GM12878 (cell line): Measurements from ENCODE around the gene LIMK1. TPM values are rescaled to one million over a fixed set of nuclear protein-coding genes. Genes with fewer than 3 reads are reported as not detected.

ENCODE experiments used
- ATAC-seq: fragments of 200-7000 bp; cut with Tn5 transposase; 3 replicates; pipeline ENCODE4 v1.9.1; 2020; ENCODE audit warnings: mild to moderate bottlenecking, moderate library complexity
- BruUV-seq: library from RNA; stranded (reverse); fragments of 400-500 nt; replicated peaks from 2 replicates; lab custom pipeline; 2021; lab: Mats Ljungman, UMichigan
- CTCF ChIA-PET: fragments of 300-600 bp; sonication (Branson Sonifier 250); formaldehyde crosslinking; extraction: SDS; loops from one replicate; lab custom pipeline; 2021; ENCODE audit warnings: inconsistent platforms; lab: Yijun Ruan, JAX
- POLR2A ChIA-PET: fragments of 350-600 bp; formaldehyde crosslinking; extraction: SDS; loops from one replicate; lab custom pipeline; 2021; ENCODE audit warnings: inconsistent platforms; lab: Charles Lee
- RAD21 ChIA-PET: fragments of 300-600 bp; sonication (Branson Sonifier 250); formaldehyde crosslinking; loops from one replicate; lab custom pipeline; 2023; ENCODE audit warnings: antibody characterized with exemption; ENCODE audit not compliant: unreplicated experiment; lab: Charles Lee
- SMC1A ChIA-PET: fragments of 300-600 bp; sonication (Branson Sonifier 250); formaldehyde crosslinking; loops from one replicate; lab custom pipeline; 2023; ENCODE audit not compliant: unreplicated experiment, uncharacterized antibody; lab: Charles Lee
- DNase-seq: peaks from one replicate; pipeline ENCODE4 v3.0.0-alpha.2; 2011; ENCODE audit warnings: low read depth, low spot score
- FAIRE-seq: peaks from 3 replicates; lab custom pipeline; 2011; peaks lifted over from hg19 to GRCh38; lab: Jason Lieb, UNC
- H2AFZ ChIP-seq: 2 replicates; pipeline ENCODE4 v1.6.0; 2011; ENCODE audit warnings: low read depth, low read length, control low read depth; ENCODE audit not compliant: control insufficient read depth
- H3K27ac ChIP-seq: 2 replicates; pipeline ENCODE4 v1.5.1; 2011; ENCODE audit warnings: control low read depth; ENCODE audit not compliant: control insufficient read depth, insufficient read depth
- H3K27me3 ChIP-seq, 2 experiments: replicated peaks in 1 of 2; 2 replicates each; pipeline versions ENCODE4 v1.6.0 to v1.6.1; 2011; ENCODE audit warnings: low read length in 1 of 2; ENCODE audit not compliant: control insufficient read depth in 2 of 2, insufficient read depth in 2 of 2
- H3K36me3 ChIP-seq, 2 experiments: 2 replicates each; pipeline ENCODE4 v1.5.1; 2011; ENCODE audit warnings: low read length in 1 of 2; ENCODE audit not compliant: control insufficient read depth in 2 of 2, insufficient read depth in 2 of 2
- H3K4me1 ChIP-seq: 2 replicates; pipeline ENCODE4 v1.6.1; 2011; ENCODE audit warnings: mild to moderate bottlenecking, low read length, moderate library complexity, mixed read lengths; ENCODE audit not compliant: control insufficient read depth, insufficient read depth
- H3K4me2 ChIP-seq: 2 replicates; pipeline ENCODE4 v1.6.0; 2011; ENCODE audit warnings: control low read depth; ENCODE audit not compliant: control insufficient read depth, insufficient read depth
- H3K4me3 ChIP-seq: fragments of 200-600 bp; sonication (generic); 2 replicates; pipeline ENCODE4 v1.5.1; 2016
- H3K79me2 ChIP-seq: 2 replicates; pipeline ENCODE4 v1.6.0; 2011; ENCODE audit warnings: low read length; ENCODE audit not compliant: control insufficient read depth, insufficient read depth
- H3K9ac ChIP-seq: 2 replicates; pipeline ENCODE4 v1.8.0; 2011; ENCODE audit warnings: low read length, control low read depth, mixed read lengths; ENCODE audit not compliant: control insufficient read depth, insufficient read depth
- H3K9me3 ChIP-seq: replicated peaks from 3 replicates; pipeline ENCODE4 v1.5.1; 2011; ENCODE audit warnings: mild to moderate bottlenecking, low read length; ENCODE audit not compliant: control insufficient read depth, insufficient read depth
- H4K20me1 ChIP-seq: 2 replicates; pipeline ENCODE4 v1.6.0; 2011; ENCODE audit not compliant: control insufficient read depth, insufficient read depth
- BACH1 ChIP-seq: fragments of 450-650 bp; IDR thresholded peaks from 2 replicates; pipeline ENCODE4 v1.6.1; 2017; ENCODE audit warnings: mild to moderate bottlenecking, borderline replicate concordance
- CBX5 ChIP-seq: sonication (generic); IDR thresholded peaks from 2 replicates; pipeline ENCODE4 v1.6.1; 2016; ENCODE audit warnings: low read depth, moderate library complexity, mild to moderate bottlenecking, inconsistent platforms
- CHD2 ChIP-seq: IDR thresholded peaks from 2 replicates; pipeline ENCODE4 v1.6.1; 2011; ENCODE audit warnings: low read depth, low read length, improper control_type of control experiment, borderline replicate concordance
- FOXM1 ChIP-seq: IDR thresholded peaks from 2 replicates; pipeline ENCODE4 v1.6.1; 2012; ENCODE audit warnings: low read depth, mild to moderate bottlenecking, inconsistent platforms, low read length, moderate library complexity
- HDAC2 ChIP-seq: fragments of 200-600 bp; sonication (generic); IDR thresholded peaks from 2 replicates; pipeline ENCODE4 v1.6.1; 2017
- JUND ChIP-seq: IDR thresholded peaks from 2 replicates; pipeline ENCODE4 v1.6.1; 2012; ENCODE audit warnings: low read depth, mild to moderate bottlenecking, low read length, improper control_type of control experiment, moderate library complexity
- MEF2B ChIP-seq: fragments of 450-650 bp; IDR thresholded peaks from 2 replicates; pipeline ENCODE4 v1.6.1; 2018; ENCODE audit warnings: mild to moderate bottlenecking, moderate library complexity; ENCODE audit not compliant: partially characterized antibody, poor library complexity, severe bottlenecking
- MXI1 ChIP-seq: fragments of 150-350 bp; IDR thresholded peaks from 2 replicates; pipeline ENCODE4 v1.6.1; 2011; ENCODE audit warnings: low read depth, mild to moderate bottlenecking, inconsistent platforms, low read length, improper control_type of control experiment
- WGBS: methylation state at CpG from one replicate; pipeline ENCODE4 v1.1.6; 2016; ENCODE audit warnings: low lambda C conversion rate; ENCODE audit not compliant: insufficient replicate concordance, insufficient coverage; ENCODE audit errors: missing lambda C conversion rate; 5-methylcytosine and 5-hydroxymethylcytosine counted together
- in situ Hi-C: fragments of 300-500 bp; cut with MboI; formaldehyde crosslinking; loops from 9 replicates; pipeline ENCODE4 v1.14.3; 2018; ENCODE audit warnings: mixed read lengths
- intact Hi-C: fragments of 100-400 bp; cut with micrococcal nuclease; formaldehyde crosslinking; loops from one replicate; pipeline ENCODE4 v1.14.2; 2022; ENCODE audit not compliant: unreplicated experiment
- polyA plus RNA-seq, 11 experiments: library from polyadenylated mRNA; depleted of rRNA in 4 of 11; unstranded in 6 of 11; stranded (reverse) in 5 of 11; fragments of >200 nt; fragmentation: Nextera tagmentation in 4 of 11; fragmentation: Illumina TruSeq in 1 of 11; extraction: Ambion mirVana in 4 of 11; extraction: Trizol in 1 of 11; gene quantifications; 1 replicate in 1 of 11; 2 replicates in 10 of 11; pipeline versions ENCODE4 v1.2.1 to v1.2.3, GENCODE V29; 2011 to 2016; ENCODE audit warnings: inconsistent platforms in 2 of 11, missing spikeins in 2 of 11, low read depth in 1 of 11
- total RNA-seq, 4 experiments: library from RNA; depleted of rRNA in 3 of 4; stranded (reverse); fragments of >200 nt in 3 of 4; fragmentation: Illumina TruSeq in 1 of 4; extraction: Trizol in 1 of 4; gene quantifications; 2 replicates each; pipeline versions ENCODE4 v1.2.1 to v1.2.3, GENCODE V29; 2013 to 2021
- TF ChIP-seq, protein P1 (sequence below): fragments of 450-650 bp; formaldehyde crosslinking; IDR thresholded peaks from 2 replicates; pipeline ENCODE4 v1.4.0; 2020; ENCODE audit warnings: mild to moderate bottlenecking, moderate library complexity
- TF ChIP-seq, protein P2 (sequence below): fragments of 450-650 bp; IDR thresholded peaks from 2 replicates; pipeline ENCODE4 v1.6.1; 2017; ENCODE audit warnings: low read depth, mild to moderate bottlenecking, moderate library complexity
- TF ChIP-seq, protein P3 (sequence below): IDR thresholded peaks from 2 replicates; pipeline ENCODE4 v1.6.1; 2012; ENCODE audit warnings: low read depth, low read length, improper control_type of control experiment
- TF ChIP-seq, protein P4 (sequence below): IDR thresholded peaks from 2 replicates; pipeline ENCODE4 v1.6.1; 2011; ENCODE audit warnings: borderline replicate concordance, low read depth, mild to moderate bottlenecking, moderate library complexity, low read length; ENCODE audit not compliant: insufficient read depth, poor library complexity, severe bottlenecking

The LIMK1 gene
- total and polyA plus RNA-seq, 10 of the 15 experiments (the other 5 are each of a cell fraction or from before 2014, with no cell fraction given): 0.71 to 59.4 (median 28.8) TPM

DNA sequence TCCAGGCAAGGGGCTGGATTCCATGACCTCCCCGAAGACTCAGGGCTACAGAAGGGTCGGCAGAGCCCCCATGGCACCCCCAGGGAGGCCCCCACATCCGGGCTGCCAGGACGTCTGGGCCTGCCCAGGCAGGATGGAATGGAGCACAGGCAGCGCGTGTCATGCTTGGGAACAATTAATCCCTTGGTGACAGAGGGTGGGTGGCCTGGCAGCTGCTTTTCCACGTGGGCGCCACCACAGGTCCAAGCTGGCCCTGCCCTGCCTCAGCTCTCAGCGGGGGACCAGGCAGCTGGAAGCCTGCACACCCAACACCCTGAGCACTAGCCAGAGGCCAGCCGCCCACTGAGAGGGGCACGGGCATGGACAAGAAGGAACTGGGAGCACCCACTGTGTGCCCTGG, 44.3 kb upstream of the LIMK1 start:
- no TSS peak for BruUV-seq
- ChIA-PET CTCF (interaction anchor here (5.4 kb wide), 1 partner anchor 13 kb away, joined by 41 read pairs; no protein-coding TSS in a partner anchor), SMC1A (no interaction called here), POLR2A (no interaction called here), RAD21 (no interaction called here)
- no peaks in the 10 kb centered on the region for H3K9me3 ChIP-seq
- in situ Hi-C loops: no loop called here
- H3K79me2 ChIP-seq: no peaks in the 10 kb centered on the region
- H3K4me1 ChIP-seq: no peaks in the 10 kb centered on the region
- no peak overlapping the region for H3K9ac ChIP-seq
- no peaks in the 10 kb centered on the region for H3K36me3 ChIP-seq
- ATAC-seq (no peak), DNase-seq (no peak), FAIRE-seq (no peak)
- peaks cover 0 to 3% of the 10 kb centered on the region in 2 experiments; a peak in 2 of 4 replicates for H3K27me3 ChIP-seq
- no peak overlapping the region for H3K4me3 ChIP-seq
- whole genome bisulfite sequencing: 41% methylated on average over 11 of the region's 11 CpGs
- intact Hi-C loops: no loop called here
- no peaks in the 10 kb centered on the region for H4K20me1 ChIP-seq
- H3K4me2 ChIP-seq: no peak overlapping the region
- H3K27ac ChIP-seq: no peak overlapping the region
- H2AFZ ChIP-seq: no peak overlapping the region
- TF ChIP-seq CBX5: no peak
- TF ChIP-seq, protein P1, sequence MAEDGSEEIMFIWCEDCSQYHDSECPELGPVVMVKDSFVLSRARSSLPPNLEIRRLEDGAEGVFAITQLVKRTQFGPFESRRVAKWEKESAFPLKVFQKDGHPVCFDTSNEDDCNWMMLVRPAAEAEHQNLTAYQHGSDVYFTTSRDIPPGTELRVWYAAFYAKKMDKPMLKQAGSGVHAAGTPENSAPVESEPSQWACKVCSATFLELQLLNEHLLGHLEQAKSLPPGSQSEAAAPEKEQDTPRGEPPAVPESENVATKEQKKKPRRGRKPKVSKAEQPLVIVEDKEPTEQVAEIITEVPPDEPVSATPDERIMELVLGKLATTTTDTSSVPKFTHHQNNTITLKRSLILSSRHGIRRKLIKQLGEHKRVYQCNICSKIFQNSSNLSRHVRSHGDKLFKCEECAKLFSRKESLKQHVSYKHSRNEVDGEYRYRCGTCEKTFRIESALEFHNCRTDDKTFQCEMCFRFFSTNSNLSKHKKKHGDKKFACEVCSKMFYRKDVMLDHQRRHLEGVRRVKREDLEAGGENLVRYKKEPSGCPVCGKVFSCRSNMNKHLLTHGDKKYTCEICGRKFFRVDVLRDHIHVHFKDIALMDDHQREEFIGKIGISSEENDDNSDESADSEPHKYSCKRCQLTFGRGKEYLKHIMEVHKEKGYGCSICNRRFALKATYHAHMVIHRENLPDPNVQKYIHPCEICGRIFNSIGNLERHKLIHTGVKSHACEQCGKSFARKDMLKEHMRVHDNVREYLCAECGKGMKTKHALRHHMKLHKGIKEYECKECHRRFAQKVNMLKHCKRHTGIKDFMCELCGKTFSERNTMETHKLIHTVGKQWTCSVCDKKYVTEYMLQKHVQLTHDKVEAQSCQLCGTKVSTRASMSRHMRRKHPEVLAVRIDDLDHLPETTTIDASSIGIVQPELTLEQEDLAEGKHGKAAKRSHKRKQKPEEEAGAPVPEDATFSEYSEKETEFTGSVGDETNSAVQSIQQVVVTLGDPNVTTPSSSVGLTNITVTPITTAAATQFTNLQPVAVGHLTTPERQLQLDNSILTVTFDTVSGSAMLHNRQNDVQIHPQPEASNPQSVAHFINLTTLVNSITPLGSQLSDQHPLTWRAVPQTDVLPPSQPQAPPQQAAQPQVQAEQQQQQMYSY: no peak
- TF ChIP-seq HDAC2: no peak
- no peak for TF ChIP-seq FOXM1
- TF ChIP-seq MXI1: no peak
- TF ChIP-seq JUND: no peak
- TF ChIP-seq, protein P2, sequence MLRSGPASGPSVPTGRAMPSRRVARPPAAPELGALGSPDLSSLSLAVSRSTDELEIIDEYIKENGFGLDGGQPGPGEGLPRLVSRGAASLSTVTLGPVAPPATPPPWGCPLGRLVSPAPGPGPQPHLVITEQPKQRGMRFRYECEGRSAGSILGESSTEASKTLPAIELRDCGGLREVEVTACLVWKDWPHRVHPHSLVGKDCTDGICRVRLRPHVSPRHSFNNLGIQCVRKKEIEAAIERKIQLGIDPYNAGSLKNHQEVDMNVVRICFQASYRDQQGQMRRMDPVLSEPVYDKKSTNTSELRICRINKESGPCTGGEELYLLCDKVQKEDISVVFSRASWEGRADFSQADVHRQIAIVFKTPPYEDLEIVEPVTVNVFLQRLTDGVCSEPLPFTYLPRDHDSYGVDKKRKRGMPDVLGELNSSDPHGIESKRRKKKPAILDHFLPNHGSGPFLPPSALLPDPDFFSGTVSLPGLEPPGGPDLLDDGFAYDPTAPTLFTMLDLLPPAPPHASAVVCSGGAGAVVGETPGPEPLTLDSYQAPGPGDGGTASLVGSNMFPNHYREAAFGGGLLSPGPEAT: no peak
- TF ChIP-seq BACH1: no peak
- TF ChIP-seq, protein P3, sequence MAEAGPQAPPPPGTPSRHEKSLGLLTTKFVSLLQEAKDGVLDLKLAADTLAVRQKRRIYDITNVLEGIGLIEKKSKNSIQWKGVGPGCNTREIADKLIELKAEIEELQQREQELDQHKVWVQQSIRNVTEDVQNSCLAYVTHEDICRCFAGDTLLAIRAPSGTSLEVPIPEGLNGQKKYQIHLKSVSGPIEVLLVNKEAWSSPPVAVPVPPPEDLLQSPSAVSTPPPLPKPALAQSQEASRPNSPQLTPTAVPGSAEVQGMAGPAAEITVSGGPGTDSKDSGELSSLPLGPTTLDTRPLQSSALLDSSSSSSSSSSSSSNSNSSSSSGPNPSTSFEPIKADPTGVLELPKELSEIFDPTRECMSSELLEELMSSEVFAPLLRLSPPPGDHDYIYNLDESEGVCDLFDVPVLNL: no peak
- TF ChIP-seq CHD2: no peak
- TF ChIP-seq, protein P4, sequence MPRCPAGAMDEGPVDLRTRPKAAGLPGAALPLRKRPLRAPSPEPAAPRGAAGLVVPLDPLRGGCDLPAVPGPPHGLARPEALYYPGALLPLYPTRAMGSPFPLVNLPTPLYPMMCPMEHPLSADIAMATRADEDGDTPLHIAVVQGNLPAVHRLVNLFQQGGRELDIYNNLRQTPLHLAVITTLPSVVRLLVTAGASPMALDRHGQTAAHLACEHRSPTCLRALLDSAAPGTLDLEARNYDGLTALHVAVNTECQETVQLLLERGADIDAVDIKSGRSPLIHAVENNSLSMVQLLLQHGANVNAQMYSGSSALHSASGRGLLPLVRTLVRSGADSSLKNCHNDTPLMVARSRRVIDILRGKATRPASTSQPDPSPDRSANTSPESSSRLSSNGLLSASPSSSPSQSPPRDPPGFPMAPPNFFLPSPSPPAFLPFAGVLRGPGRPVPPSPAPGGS: no peak
- no peak for TF ChIP-seq MEF2B
